Measurements from ENCODE around the gene C1R.

Gene C1R

DNA sequence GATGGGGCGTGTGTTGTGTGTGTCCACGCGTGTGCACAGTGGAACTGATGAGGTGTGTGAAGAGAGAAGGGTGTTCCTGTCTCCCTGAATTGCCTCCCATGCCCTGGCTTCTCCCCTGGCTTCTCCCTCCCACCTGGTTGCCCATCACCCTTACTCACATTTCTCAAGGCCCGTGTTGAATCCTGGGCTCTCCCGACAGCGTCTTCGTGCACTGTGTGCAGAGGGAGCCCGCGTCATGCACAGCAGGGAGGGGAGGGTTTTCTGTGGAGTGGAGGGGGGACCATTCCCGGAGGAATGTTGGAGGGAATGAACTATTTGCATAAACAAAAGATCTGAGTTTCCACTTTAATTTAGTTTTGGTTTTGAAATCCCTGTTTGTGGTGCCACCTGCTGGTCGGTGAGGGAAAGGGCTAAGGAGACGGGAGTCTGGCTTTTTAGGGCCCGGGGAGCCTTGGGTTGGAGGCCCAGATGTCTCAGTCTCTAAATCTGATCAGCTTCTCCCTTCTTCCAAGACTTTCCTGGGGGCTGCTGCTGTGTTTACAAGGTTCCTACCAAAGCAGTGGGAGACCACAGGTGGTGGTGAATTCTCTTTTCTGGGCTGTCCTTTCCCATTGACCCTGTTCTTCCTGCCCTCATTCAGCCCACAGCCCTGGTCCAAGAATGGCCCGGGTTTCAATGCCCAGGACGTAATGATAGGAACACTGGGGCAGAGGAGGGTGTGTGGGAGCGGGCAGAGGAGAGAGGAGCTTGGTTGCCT, at the start of gene C1R:
Gene C1R (minus strand): TSS at position 217 of the 757 bp plus-strand sequence. CDS start 57 bp downstream, at position 160.
- DNase-seq: peak; percentile 65

DNA sequence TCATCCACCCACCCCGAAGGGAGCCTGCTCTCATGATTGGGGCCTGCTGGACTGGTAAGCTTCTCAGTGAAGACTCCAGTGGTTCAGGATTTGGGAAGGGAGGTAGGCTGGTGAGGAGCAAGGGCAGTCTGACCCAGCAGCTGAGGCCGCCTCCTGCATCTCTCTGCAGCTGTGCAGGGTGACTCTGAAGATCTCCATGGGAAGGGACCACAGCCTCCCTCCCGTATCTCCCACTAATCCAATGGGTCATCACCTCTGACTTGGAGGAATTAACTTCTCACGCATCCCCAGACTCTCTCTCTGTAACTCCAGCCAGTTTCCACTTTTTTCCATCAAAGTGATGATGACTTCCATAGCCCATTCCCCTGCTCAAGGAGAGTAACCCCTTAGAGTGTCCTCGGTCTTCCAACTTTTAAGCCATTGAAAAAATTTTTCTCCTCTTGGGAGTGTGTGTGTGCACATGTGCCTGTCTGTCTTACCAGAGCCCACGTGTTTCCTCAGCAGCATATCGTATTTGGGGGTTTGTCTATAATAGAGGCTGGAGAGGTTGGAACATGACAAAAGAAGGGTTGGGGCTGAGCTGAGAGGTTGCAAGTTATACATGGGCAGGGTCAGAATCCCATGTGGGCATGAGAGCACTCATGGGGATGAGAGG, 49.2 kb upstream of the C1R start:
- DNase-seq: no peak

DNA sequence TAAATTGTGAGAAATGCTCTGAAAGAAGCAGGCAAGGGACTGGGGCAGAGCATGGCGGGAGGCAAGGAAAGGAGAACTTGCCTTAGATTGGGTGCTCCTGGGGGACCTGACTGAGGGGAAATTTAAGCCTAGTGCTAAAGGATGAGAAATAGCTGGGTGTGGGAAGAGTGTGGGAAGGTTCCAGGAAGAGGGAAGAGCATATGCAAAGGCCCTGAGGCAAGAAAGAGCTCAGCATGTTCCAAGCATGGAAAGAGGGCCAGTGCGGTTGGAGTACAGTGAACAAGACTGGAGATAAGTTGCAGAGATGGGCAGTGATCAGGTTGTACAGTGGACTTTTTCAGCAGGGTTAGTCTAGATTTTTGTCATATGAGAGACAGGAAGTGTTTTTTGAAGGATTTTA, 47.0 kb upstream of the C1R start:
- DNase-seq: no peak

DNA sequence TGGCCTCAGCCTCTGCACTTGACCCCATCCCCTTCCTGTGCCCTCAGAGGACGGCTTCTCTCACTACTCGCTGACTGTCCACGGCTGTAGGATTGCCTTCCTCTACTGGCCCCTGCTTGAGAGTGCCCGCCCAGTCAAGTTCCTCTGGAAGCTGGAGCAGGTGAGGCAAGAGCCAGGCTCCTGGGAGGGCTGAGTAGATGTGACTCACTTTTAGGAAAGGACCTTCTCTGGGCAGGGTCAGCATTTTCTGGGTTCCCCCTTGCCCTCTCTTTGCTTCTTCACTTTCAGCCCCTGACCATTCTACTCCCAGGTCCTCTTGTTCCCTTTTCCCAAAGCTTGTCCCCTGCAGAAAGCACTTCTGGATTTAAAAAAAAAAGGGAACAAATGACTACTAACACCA, 45.7 kb upstream of the C1R start:
- DNase-seq: no peak

DNA sequence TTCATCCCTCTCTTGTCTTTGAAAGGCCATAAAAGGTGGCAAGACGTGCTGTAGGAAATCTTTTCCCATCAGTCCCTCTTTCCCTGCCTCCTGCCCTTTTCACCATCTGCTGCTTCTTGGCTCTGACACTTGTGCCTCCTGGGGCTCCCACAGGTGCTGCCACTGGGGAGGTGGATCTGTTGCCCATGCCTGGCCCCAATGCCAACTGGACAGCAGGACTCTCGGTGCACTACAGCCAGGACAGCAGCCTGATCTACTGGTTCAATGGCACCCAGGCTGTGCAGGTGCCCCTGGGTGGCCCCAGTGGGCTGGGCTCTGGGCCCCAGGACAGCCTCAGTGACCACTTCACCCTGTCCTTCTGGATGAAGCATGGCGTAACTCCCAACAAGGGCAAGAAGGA, 44.4 kb upstream of the C1R start:
- no peak for DNase-seq

DNA sequence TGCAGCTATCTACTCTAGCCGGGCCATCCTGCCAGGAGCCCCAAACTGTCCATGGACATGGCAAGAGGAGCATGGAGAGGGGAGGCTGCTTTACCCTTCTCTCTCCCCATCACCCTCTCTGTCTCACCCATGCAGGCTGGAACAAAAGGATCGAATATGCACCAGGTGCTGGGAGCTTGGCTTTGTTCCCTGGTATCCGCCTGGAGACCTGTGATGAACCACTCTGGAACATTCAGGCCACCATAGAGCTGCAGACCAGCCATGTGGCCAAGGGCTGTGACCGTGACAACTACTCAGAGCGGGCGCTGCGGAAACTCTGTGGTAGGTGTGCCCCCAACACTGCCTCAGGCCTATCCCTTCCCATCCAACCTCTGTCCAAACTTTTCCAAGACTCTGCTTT, 43.8 kb upstream of the C1R start:
- no peak for DNase-seq

DNA sequence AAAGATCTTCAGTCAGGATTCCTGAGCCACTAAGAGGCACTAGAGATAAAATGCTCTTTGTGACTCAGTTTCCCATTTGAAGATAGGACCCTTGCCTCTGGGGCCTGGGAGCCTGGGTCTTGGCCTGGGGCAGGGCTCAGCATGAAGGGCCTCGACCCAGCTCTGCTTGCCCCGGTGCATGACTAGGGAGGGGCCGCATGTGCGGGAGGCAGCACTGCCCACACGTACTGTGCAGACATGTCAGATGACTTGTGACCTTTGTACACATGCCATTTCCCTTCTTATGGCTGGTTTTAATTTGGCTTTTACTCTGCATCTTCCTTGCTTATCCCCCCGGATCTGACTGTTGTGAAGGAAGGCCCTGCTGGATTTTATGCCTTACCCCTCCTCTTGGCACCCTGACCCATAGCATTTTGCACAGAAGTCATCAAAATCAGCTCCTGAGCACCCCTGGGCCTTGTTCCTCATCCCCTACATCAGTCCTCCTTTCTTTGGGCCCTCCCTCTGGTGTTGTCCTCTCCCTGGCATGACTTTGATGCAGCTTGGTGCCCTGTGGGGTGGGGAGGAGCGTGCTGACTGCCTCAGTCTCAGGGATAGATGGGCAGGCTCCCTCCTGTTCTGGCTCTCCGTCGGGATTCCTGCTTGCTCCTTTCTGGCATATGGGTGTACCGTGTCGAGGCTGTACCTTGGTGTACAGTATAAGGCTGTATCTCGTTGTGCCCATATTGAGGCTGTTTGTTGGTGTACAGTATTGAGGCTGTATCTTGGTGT, 42.3 kb upstream of the C1R start:
- DNase-seq: no peak

DNA sequence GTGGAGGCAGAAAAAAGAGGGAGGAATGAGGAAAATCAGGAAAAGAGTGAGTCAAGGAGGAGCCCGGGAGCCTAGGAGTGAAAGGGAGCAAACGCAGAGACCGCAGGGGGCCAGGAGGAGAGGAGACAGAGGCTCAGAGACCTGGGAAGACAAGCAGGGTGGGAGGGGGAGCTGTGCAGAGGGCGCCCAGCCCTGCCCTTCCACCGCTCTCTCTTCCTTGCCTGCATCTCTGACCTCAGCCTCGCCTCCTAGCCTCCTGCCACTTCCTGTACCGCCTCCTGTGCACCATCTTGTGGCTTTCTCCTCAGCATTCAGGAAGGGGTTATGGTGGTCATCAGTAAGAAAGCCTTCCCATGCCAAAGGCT, 39.2 kb upstream of the C1R start:
- DNase-seq: no peak

DNA sequence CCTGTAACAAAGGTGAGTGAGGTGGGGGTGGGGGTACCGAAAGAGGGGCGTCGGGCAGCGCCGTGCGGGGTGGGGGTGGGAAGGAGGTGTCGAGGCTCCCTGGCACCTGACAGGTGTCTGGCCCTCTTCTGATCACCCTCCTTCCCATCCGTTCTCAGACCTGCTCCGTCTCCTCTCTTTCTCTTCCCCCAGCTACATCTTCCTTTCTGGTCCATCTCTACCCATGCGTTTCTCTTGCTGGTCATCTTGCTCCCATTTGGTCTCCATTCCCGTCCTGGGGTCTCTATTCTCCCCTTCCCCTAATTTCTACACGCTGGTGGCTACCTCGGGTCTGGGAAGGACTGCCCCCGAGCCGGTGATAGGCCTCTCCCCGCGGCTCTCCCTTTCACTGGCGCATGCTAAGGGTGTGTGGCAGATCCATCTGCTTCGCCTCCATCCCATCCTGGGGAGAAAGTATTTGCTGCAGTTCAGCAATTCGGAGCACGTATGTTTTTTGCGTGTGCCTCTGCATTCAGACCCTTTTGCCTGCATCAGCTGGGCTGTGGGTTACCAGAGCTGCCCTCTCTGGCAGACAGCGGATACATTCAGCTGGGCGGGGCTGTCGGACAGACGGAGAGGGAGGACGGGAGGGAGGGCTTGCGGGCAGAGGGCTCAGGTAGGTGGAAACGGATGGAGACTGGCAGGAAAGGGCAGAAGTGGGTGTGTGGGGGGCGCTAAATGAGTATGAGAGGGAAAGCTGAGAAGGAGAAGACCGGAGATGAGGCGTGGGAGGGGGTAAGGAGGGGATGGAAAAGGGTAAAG, 38.7 kb upstream of the C1R start:
- peak; percentile 36 for DNase-seq

DNA sequence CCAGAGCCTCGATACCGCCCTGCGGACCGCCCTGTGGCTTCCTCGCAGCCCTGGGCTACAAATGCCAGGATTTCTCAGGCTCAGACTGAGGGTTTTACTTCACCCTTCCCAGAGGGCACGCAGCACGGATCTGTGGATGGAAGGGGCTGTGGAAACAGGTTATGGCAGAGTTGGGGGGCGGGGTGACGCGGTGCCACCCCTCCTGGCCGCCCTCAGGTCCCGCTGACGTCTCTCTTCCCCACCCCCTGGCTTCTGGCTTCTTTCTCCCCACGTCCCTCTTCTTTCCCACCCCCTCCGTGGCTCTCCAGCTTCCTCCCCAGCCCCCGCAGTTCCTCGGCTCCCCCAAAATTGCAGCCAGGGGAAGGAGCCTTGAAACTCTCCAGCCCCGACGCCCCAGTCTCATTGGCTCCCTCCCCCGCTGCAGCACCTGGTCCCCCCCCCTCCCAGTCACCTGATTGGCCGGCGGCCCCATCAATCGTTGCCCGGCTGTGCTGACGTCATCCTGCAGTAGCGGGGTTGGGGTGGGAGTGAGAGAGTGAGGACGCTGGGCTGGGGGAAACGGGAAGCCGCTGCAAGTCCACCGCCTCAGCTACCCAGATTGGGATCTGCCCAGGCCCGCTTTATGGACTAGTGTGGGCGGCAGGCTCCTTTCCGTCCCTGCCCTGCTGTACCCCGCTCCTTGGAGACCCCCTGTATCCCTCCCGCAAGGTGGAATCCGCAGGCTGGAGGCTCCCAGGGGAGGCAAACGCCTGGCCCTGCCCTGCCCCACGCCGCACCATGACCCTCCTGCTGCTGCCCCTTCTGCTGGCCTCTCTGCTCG, 37.8 kb upstream of the C1R start, which contains the start of gene CLSTN3:
Gene CLSTN3 (plus strand): TSS at position 500 of the 820 bp plus-strand sequence. CDS start 278 bp downstream, at position 778.
- peak; percentile 82 for DNase-seq

DNA sequence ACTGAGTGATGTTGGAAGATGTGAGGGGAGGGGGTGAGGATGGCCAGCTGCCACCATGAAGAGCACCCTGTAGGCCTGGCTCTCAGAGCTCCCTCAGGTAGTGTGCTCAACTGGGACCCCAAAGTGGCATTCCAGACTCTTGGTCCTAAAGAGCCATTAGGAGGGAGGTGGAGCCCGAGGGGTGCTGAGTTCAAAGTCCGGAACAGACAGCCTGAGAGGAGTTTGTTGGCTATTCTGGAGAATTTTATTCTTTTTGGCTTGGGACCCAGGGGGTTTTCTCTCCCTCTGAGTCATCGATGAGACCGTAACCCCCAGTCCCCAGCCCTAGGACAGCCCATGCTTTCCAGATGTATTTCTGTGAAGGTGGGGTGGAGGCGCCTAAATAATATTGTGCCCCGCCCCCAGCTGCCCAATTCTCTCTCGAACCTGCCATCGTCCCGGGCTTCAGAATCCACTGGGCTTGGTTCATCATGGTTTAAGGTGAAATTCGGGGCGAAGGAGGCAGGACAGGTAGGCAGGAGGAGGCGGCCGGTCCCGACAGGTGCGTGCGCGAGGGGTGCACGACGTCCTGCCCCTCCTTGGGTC, 37.1 kb upstream of the C1R start:
- DNase-seq: no peak

DNA sequence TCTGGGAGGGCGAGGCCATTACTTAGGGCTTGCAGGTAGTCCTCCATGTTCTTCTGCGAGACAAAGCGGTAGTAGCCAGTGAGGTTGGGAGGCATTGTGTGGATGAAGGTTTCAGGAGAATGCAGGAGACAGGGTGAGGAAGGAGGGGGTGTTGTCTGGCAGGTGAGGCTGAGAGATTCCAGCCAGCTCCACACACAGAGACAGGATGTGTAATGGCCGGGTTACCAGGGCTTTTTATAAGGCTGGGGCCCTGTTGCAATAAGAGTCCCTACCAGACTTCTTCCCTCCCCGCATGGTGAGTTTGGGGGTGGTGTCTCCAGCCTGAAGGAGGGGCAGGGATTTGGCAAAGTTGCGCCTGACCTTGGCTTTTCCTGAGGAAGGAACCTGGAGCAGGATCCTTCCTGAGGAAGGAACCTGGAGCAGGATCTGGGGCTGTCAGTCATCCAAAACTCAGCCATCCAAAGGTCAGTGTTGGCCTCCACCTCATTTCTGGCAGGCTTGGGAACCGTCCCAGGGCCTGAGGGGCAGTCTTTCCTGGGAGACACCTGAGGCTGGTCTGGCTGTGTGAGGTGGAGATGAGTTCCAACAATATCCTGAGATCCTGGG, 36.5 kb upstream of the C1R start, which contains the start of gene RBP5:
Gene RBP5 (minus strand): TSS at position 209 of the 606 bp plus-strand sequence. CDS start 114 bp downstream, at position 95.
- DNase-seq: no peak

DNA sequence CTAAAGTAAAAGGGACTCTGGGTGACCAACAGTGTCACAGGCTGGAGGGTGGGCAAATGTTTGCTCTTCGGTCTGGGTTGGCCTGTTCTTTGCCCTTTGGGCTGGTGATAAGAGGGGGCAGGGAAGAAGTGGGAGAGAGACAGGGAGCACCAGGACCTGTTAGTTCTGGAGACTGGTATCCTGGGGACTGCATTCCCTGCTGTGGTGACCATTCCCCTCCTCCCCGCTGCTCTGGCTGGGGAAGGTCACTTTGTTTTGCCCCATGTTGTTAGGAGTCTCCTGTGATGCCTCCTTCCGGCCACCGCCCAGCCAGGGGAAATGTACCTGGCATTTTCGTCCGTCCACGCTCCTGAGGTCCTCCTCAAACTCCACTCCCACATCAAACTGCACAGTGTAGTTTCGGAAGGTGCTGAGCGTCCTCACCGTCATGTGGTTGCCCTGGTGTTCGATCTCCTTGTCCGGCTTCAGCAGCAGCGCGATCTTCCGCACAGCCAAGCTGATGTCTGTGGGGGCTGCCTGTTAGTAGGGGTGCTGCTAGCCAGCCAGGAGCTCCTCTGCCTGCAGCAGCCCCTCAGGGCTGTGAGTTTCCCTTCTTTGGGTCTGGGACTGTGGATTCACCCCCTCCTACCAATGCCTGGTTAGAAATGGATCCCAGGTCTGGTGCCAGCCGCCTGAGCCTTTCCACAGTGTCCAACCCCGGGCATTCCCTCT, 35.8 kb upstream of the C1R start:
- DNase-seq: no peak

DNA sequence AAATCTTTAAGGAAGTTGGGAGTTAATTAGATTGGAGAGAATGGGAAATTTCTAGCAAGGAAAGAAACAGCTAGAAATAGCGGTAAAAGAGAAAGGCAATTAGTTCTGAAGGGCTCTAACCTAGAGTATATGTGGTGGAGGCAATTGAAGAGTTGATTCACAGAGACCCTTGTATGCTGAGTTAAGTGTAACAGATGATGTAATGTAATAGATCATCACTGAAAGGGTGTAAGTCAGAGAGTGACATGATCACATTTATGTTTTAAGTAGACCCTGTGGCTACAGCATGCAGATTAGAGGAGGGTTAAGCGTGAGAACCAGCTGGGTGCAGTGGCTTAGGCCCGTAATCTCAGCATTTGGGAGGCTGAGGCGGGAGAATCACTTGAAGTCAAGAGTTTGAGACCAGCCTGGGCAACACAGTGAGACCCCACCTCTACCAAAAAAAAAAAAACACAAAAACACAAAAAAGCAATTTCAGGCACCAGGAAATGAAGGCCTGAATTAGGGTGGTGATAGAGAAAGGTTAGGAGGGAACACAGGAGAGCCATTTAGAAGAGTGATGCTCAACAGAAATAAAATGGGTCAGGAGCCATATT, 33.5 kb upstream of the C1R start:
- no peak for DNase-seq

DNA sequence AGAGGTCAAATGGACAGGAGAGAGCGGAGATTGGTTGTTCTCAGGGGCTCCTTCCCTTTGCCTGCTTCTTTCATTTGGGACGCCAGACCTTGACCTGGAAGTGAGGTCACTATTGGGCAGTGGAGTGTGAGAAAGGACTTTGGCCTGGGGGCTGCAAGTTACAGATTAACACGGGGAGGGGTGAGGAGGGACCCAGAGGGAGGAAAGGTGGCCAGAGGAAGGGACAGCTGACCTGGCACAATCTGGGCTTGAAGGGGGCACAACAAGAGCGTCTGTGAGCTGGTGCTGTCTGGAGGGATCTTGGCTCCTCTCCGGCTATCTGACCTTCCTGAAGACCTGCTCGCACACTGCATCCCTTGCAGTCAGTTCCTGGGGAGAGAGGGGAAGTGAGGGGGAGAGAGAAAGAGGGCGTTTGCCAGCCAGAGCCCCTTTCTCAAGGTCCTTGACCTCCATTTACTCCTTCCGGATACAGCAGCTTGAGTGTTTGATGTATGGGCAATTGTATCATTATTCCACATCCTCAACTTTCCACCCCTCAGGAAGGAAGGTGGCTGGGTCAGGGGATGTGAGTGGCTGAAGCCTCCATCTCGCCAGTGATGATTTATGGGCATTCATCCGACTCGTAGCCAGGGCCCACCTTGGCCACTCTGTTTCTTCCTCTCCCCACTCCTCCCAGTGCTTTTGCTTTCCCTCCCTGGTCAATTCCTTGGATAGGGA, 31.7 kb upstream of the C1R start:
- DNase-seq: no peak

DNA sequence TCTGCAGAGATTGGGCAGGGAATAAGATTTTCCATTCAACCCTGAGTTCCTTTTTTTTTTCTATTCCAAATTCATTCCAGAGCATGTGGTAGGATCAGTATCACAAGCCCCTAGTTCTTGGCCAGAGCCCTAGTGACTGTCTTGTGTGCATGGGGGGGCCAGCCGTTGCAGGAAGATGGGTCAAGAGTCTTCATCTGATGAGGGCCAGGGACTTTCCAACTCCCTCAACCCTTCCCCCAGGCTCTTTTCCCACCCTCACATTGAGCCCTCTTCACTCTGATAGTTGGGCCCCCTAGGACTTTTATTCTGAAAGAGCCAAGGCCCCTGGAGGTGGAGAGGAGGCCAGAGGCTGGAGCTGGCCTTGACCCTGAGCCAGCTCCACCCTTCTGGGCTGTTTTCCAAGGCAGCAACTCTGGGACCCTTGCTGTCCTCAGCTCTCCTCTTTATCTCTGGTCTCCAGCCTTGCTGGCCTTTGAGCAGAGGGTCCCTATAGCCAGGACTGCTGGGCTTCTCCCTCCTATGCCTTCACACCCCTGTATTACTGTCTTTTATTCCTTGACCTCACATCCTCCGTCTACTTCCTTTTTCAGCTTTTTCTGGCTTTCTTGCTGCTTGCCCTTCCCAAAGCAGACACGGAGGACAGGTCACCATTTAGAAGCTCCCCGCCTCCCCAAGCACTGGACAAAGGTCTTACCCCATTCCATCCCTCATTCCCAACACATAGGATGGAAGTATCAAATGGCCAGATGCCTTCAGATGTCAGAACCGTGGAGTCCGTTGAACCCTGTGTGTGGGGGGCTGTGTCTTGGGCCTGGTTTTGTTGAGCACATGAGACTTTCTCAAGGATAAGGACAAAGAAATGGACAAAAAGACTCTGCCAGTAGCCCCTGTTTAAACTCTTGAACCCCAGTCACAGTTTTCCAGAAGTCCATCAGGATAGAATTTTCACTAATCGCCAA, 30.8 kb upstream of the C1R start:
- no peak for DNase-seq

DNA sequence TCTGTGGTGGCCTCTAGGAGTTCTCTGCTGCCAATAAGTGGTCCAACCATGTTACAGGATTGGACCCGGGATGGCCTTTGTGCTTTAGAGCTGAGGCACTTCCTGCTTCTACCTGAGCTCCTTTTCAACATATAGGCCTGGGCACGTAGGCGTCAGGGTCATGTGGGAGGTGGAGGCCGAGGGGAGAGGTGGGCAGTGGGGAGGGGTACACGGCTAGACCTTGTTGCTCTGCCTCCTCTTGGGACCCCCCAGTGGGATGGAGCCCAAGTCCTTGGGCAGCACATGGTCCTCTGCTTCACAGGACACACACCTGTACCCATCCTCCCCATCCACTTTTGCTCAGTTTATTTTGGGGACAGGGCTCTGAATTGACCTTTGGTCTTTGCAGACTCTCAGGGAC, 29.1 kb upstream of the C1R start:
- no peak for DNase-seq

DNA sequence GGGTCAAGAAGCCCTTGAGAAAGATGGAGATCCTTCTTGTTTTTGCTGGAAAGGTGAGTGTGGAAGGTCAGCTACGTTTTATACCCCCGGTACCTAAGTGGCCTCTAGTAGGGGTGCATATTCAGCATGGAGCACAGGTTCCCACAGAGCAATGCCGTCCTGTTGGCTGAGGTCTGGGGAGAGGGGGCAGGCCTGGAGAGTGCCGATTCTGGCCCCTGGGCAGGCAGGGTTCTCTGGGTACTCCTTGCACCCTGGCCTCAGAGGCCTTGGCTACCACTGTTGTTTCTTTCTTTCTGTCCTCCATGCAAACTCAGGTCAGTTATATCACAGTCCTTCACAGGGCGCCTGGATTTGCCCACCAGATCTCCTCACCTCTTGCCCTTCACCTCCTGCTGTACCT, 27.9 kb upstream of the C1R start:
- no peak for DNase-seq
